ENCODE results near the gene CYTH3.
"Not testable (repeated sequence)": the region's sequence is repeated elsewhere in the genome, so short reads cannot be mapped to it uniquely, and the experiment has no call there.

CYTH3 gene

GRCh38 chr7:6272481-6273323 is at the start of gene CYTH3:
CYTH3 (minus strand) TSS chr7:6272624; CDS start chr7:6272507, 117 bp downstream.
- DNase-seq: peak; percentile 85

GRCh38 chr7:6320791-6321190 is 48.4 kb upstream of the CYTH3 start:
- no peak for DNase-seq

GRCh38 chr7:6317797-6318438 is 45.5 kb upstream of the CYTH3 start:
- no peak for DNase-seq

- DNase-seq: no peak
Observed at GRCh38 chr7:6316226-6316625, 43.8 kb upstream of the CYTH3 start.

GRCh38 chr7:6315746-6316145 is 43.3 kb upstream of the CYTH3 start:
- no peak for DNase-seq

GRCh38 chr7:6310271-6310993 is 38.0 kb upstream of the CYTH3 start:
- DNase-seq: no peak

GRCh38 chr7:6307762-6308161 is 35.3 kb upstream of the CYTH3 start:
- DNase-seq: no peak

- DNase-seq: no peak
Observed at GRCh38 chr7:6306471-6306870, 34.0 kb upstream of the CYTH3 start.

GRCh38 chr7:6305330-6305729 is 32.9 kb upstream of the CYTH3 start:
- DNase-seq: no peak

- not testable (repeated sequence) for DNase-seq
Observed at GRCh38 chr7:6301446-6301845, 29.0 kb upstream of the CYTH3 start.

- no peak for DNase-seq
Observed at GRCh38 chr7:6299774-6300173, 27.4 kb upstream of the CYTH3 start.

GRCh38 chr7:6294839-6295238 is 22.4 kb upstream of the CYTH3 start:
- DNase-seq: no peak

- DNase-seq: no peak
Observed at GRCh38 chr7:6293202-6293601, 20.8 kb upstream of the CYTH3 start.

GRCh38 chr7:6291941-6292340 is 19.5 kb upstream of the CYTH3 start:
- DNase-seq: not testable (repeated sequence)

- no peak for DNase-seq
Observed at GRCh38 chr7:6291531-6291930, 19.1 kb upstream of the CYTH3 start.

GRCh38 chr7:6290319-6290741 is 17.9 kb upstream of the CYTH3 start:
- no peak for DNase-seq

- no peak for DNase-seq
Observed at GRCh38 chr7:6288270-6288860, 15.9 kb upstream of the CYTH3 start.

GRCh38 chr7:6286486-6286885 is 14.1 kb upstream of the CYTH3 start:
- DNase-seq: no peak

- DNase-seq: no peak
Observed at GRCh38 chr7:6284461-6285360, 12.3 kb upstream of the CYTH3 start.

GRCh38 chr7:6284055-6284400 is 11.6 kb upstream of the CYTH3 start:
- DNase-seq: no peak

GRCh38 chr7:6283391-6284054 is 11.1 kb upstream of the CYTH3 start:
- not testable (repeated sequence) for DNase-seq

GRCh38 chr7:6279937-6280336 is 7.5 kb upstream of the CYTH3 start:
- DNase-seq: no peak

Measured in CD4-positive, alpha-beta T cell treated with Interleukin-10 for 1 hour (primary cell).